Calu3 (cell line): ENCODE results near the gene TMPO. TPM values are rescaled to one million over a fixed set of nuclear protein-coding genes. Genes with fewer than 3 reads are reported as not detected.

ENCODE experiments used
- BruUV-seq: library from RNA; stranded (reverse); fragments of 400-500 nt; replicated peaks from 2 replicates; lab custom pipeline; 2021; lab: Mats Ljungman, UMichigan
- CTCF ChIA-PET: fragments of 300-600 bp; sonication (Branson Sonifier 250); formaldehyde crosslinking; loops from one replicate; lab custom pipeline; 2022; ENCODE audit warnings: antibody characterized with exemption; lab: Charles Lee
- DNase-seq: peaks from one replicate; pipeline ENCODE4 v3.0.0; 2022
- H3K27ac Mint-ChIP-seq: one replicate; pipeline ENCODE4 v1.8.0; 2022; ENCODE audit warnings: mixed read lengths; ENCODE audit not compliant: unreplicated experiment
- H3K27me3 Mint-ChIP-seq: one replicate; pipeline ENCODE4 v1.8.0; 2022; ENCODE audit warnings: mixed read lengths; ENCODE audit not compliant: unreplicated experiment
- H3K36me3 Mint-ChIP-seq: one replicate; pipeline ENCODE4 v1.8.0; 2022; ENCODE audit warnings: mild to moderate bottlenecking, moderate library complexity, mixed read lengths; ENCODE audit not compliant: insufficient read depth, unreplicated experiment
- H3K4me1 Mint-ChIP-seq: one replicate; pipeline ENCODE4 v1.8.0; 2022; ENCODE audit warnings: mild to moderate bottlenecking, low read depth, mixed read lengths; ENCODE audit not compliant: unreplicated experiment
- H3K4me3 Mint-ChIP-seq: one replicate; pipeline ENCODE4 v1.8.0; 2022; ENCODE audit warnings: mild to moderate bottlenecking, low read depth, moderate library complexity, mixed read lengths; ENCODE audit not compliant: unreplicated experiment
- H3K9me3 Mint-ChIP-seq: one replicate; pipeline ENCODE4 v1.8.0; 2022; ENCODE audit warnings: low read depth, mixed read lengths; ENCODE audit not compliant: unreplicated experiment
- CTCF ChIP-seq: fragments of 200-600 bp; IDR thresholded peaks from one replicate; pipeline ENCODE4 v1.8.0; 2022; ENCODE audit warnings: antibody characterized with exemption; ENCODE audit not compliant: unreplicated experiment
- intact Hi-C: fragments of 100-400 bp; cut with micrococcal nuclease; formaldehyde crosslinking; loops from one replicate; pipeline ENCODE4 v1.10.0; 2022; ENCODE audit not compliant: unreplicated experiment
- total RNA-seq: library from RNA; stranded (reverse); gene quantifications from 2 replicates; pipeline ENCODE4 v1.2.3, GENCODE V29; 2022

TMPO gene
- total RNA-seq, 1 experiment from 2014 or later = 256 TPM

- Mint-ChIP-seq H3K27ac (no peak overlapping the region), H3K4me3 (no peak overlapping the region), H3K9me3 (peaks cover 2% of the 10 kb centered on the region), H3K36me3 (peaks cover 6% of the 10 kb centered on the region), H3K27me3 (no peaks in the 10 kb centered on the region), H3K4me1 (no peaks in the 10 kb centered on the region)
- BruUV-seq = no TSS peak
- no peak for DNase-seq
- CTCF ChIA-PET = interaction anchor here (0.5 kb wide), 1 partner anchor 556 kb away, joined by 4 read pairs; no protein-coding TSS in a partner anchor
- intact Hi-C loops = no loop called here
- TF ChIP-seq CTCF = no peak
Observed at GRCh38 chr12:98559666-98560065, 44.3 kb downstream of the TMPO start.

- no peaks in the 10 kb centered on the region for H3K36me3 Mint-ChIP-seq
- H3K4me1 Mint-ChIP-seq = no peaks in the 10 kb centered on the region
- intact Hi-C loops = no loop called here
- no peak overlapping the region for H3K4me3 Mint-ChIP-seq
- peaks cover 2% of the 10 kb centered on the region for H3K9me3 Mint-ChIP-seq
- DNase-seq = no peak
- CTCF ChIA-PET = interaction anchor here (0.7 kb wide), 1 partner anchor 1743 kb away, joined by 3 read pairs; no protein-coding TSS in a partner anchor
- no peaks in the 10 kb centered on the region for H3K27me3 Mint-ChIP-seq
- no TSS peak for BruUV-seq
- TF ChIP-seq CTCF = no peak
- H3K27ac Mint-ChIP-seq = no peak overlapping the region
Observed at GRCh38 chr12:98561846-98562245, 46.5 kb downstream of the TMPO start.

- CTCF ChIA-PET = interaction anchor here (0.6 to 0.9 kb wide), 3 partner anchors 64 to 148 kb away, joined by 3 to 4 read pairs (median 4); no protein-coding TSS in a partner anchor
- Mint-ChIP-seq H3K4me1 (no peaks in the 10 kb centered on the region), H3K4me3 (no peak overlapping the region), H3K27ac (no peak overlapping the region), H3K36me3 (no peaks in the 10 kb centered on the region), H3K27me3 (no peaks in the 10 kb centered on the region), H3K9me3 (no peaks in the 10 kb centered on the region)
- peak; percentile 23 for TF ChIP-seq CTCF
- no peak for DNase-seq
- intact Hi-C loops = no loop called here
- no TSS peak for BruUV-seq
Observed at GRCh38 chr12:98572010-98572409, 56.6 kb downstream of the TMPO start.

- Mint-ChIP-seq H3K27me3 (no peaks in the 10 kb centered on the region), H3K4me3 (no peak overlapping the region), H3K4me1 (no peaks in the 10 kb centered on the region), H3K36me3 (no peaks in the 10 kb centered on the region), H3K9me3 (no peaks in the 10 kb centered on the region), H3K27ac (no peak overlapping the region)
- intact Hi-C loops = no loop called here
- no peak for DNase-seq
- no TSS peak for BruUV-seq
- CTCF ChIA-PET = interaction anchor here (0.7 kb wide), 1 partner anchor 666 kb away, joined by 3 read pairs; no protein-coding TSS in a partner anchor
- TF ChIP-seq CTCF = no peak
Observed at GRCh38 chr12:98574110-98574509, 58.7 kb downstream of the TMPO start.
